ENCODE data around the gene VPS35L. TPM values are rescaled to one million over a fixed set of nuclear protein-coding genes. Genes with fewer than 3 reads are reported as not detected.

VPS35L gene
- total RNA-seq, 1 donor from 2014 or later, result 45.0 TPM

DNA sequence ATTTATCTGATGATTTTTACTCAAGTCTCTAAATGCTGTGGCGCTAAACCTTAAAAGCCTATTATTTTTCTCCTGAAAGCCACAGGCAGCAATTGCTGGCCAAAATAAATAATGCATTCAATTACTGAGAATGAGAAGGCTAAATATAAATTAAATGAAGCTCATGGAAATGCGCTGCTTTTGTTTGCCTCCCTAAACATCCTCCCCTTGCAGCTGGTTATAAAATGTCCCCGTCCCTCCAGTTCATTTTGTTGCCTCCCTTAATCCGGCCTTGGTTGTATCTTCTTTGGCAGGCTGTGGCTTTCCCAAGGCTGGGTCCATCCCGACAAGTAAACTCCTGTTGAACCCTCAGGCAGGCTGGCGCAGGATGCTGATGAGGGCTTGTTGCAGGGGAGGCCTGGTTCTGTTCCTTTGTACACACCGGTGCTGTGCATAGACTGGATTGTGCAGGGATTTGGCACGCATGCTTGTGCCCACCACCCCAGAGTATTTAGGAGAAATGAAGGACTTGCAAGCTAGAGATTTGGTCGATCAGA, 99.8 kb downstream of the VPS35L start:
- H3K79me2 ChIP-seq (ENCODE audit: insufficient read depth, low read length), result no peaks in the 10 kb centered on the region
- no peaks in the 10 kb centered on the region for H3K27me3 ChIP-seq (ENCODE audit: insufficient read depth, low read length)
- no peak overlapping the region for H2AFZ ChIP-seq (ENCODE audit: low read depth, low read length)
- H3K4me2 ChIP-seq (ENCODE audit: low read length), result no peak overlapping the region
- no peaks in the 10 kb centered on the region for H4K20me1 ChIP-seq (ENCODE audit: insufficient read depth, low read length)
- FAIRE-seq (no peak), DNase-seq (ENCODE audit: low read depth) (no peak)
- peaks cover 3% of the 10 kb centered on the region for H3K4me1 ChIP-seq (ENCODE audit: insufficient read depth, low read length)
- no peak overlapping the region for H3K4me3 Mint-ChIP-seq (ENCODE audit: unreplicated experiment)
- H3K9me3 Mint-ChIP-seq (ENCODE audit: unreplicated experiment), result peaks cover 2% of the 10 kb centered on the region
- H3K4me1 Mint-ChIP-seq (ENCODE audit: low read depth, unreplicated experiment), result no peaks in the 10 kb centered on the region
- H3K27me3 Mint-ChIP-seq (ENCODE audit: low read depth, unreplicated experiment), result no peaks in the 10 kb centered on the region
- no peak overlapping the region for H3K27ac Mint-ChIP-seq (ENCODE audit: unreplicated experiment)
- no peak overlapping the region for H3K4me3 ChIP-seq (ENCODE audit: insufficient read depth, low read depth, low read length)
- TF ChIP-seq, protein P1, sequence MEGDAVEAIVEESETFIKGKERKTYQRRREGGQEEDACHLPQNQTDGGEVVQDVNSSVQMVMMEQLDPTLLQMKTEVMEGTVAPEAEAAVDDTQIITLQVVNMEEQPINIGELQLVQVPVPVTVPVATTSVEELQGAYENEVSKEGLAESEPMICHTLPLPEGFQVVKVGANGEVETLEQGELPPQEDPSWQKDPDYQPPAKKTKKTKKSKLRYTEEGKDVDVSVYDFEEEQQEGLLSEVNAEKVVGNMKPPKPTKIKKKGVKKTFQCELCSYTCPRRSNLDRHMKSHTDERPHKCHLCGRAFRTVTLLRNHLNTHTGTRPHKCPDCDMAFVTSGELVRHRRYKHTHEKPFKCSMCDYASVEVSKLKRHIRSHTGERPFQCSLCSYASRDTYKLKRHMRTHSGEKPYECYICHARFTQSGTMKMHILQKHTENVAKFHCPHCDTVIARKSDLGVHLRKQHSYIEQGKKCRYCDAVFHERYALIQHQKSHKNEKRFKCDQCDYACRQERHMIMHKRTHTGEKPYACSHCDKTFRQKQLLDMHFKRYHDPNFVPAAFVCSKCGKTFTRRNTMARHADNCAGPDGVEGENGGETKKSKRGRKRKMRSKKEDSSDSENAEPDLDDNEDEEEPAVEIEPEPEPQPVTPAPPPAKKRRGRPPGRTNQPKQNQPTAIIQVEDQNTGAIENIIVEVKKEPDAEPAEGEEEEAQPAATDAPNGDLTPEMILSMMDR (IDR thresholded peaks at IDR 0.05; ENCODE audit: insufficient read depth, low read depth, low read length), result no peak
- TF ChIP-seq EZH2 (IDR thresholded peaks at IDR 0.05; ENCODE audit: insufficient read depth, low read length), result no peak
- peaks cover 16% of the 10 kb centered on the region for H3K36me3 ChIP-seq (ENCODE audit: insufficient read depth, low read length)
- H3K9me3 ChIP-seq (ENCODE audit: insufficient read depth, low read depth, low read length), result no peaks in the 10 kb centered on the region
- peaks cover 29% of the 10 kb centered on the region for H3K36me3 Mint-ChIP-seq (ENCODE audit: low read depth, unreplicated experiment)
- H3K27ac ChIP-seq (ENCODE audit: low read depth, low read length), result no peak overlapping the region
- H3K9ac ChIP-seq (ENCODE audit: low read length), result no peak overlapping the region

DNA sequence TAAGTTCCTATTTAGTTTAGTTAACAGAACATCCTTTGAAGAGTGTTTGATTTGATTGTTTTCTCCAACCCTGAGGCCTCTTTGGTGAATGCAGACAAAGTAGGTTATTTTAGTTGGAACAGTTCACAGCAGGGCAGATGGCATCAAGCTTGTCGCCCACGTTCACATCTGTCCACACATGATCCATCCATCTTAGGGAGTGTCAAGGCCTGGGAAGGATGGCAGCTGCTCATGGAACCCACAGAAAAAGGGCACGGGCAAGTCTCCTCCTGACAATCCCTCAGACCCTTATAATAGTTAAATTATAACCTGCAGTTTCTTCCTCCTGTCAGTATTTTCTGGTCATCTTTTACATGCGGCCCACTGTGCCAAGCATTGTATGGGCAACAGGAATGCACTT, 102.3 kb downstream of the VPS35L start:
- no peak for FAIRE-seq
- Mint-ChIP-seq H3K36me3 (ENCODE audit: low read depth, unreplicated experiment) (peaks cover 31% of the 10 kb centered on the region), H3K4me3 (ENCODE audit: unreplicated experiment) (no peak overlapping the region)

DNA sequence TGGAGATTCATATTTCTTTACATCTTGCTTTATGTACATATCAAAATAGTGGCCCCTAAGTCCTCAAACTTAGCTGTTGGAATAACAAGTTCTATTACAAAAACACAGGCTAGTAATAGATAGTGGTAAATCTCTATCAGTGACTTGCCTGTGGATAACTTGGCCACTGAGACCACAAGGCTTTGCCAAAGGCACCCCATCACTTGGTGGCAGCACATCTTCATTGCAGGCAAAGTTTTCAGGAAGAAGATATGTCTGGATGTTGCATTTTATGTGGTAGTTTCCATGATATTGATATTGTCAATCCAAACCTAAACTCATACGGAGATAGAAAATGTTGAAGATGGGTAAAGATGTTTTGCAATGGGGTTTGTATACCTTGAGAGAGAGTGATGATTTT, 104.1 kb downstream of the VPS35L start:
- peaks cover 2% of the 10 kb centered on the region for H3K9me3 Mint-ChIP-seq (ENCODE audit: unreplicated experiment)
- Histone ChIP-seq H3K27ac (ENCODE audit: low read depth, low read length) (no peak overlapping the region), H3K9ac (ENCODE audit: low read length) (no peak overlapping the region), H3K9me3 (ENCODE audit: insufficient read depth, low read depth, low read length) (no peaks in the 10 kb centered on the region), H3K27me3 (ENCODE audit: insufficient read depth, low read length) (no peaks in the 10 kb centered on the region), H3K36me3 (ENCODE audit: insufficient read depth, low read length) (peaks cover 2% of the 10 kb centered on the region), H3K4me3 (ENCODE audit: insufficient read depth, low read depth, low read length) (no peak overlapping the region), H2AFZ (ENCODE audit: low read depth, low read length) (no peak overlapping the region), H3K4me2 (ENCODE audit: low read length) (no peak overlapping the region), H4K20me1 (ENCODE audit: insufficient read depth, low read length) (no peaks in the 10 kb centered on the region), H3K4me1 (ENCODE audit: insufficient read depth, low read length) (peaks cover 3% of the 10 kb centered on the region), H3K79me2 (ENCODE audit: insufficient read depth, low read length) (no peaks in the 10 kb centered on the region)
- H3K27me3 Mint-ChIP-seq (ENCODE audit: low read depth, unreplicated experiment), result no peaks in the 10 kb centered on the region
- peaks cover 25% of the 10 kb centered on the region for H3K36me3 Mint-ChIP-seq (ENCODE audit: low read depth, unreplicated experiment)
- no peak overlapping the region for H3K27ac Mint-ChIP-seq (ENCODE audit: unreplicated experiment)
- no peak overlapping the region for H3K4me3 Mint-ChIP-seq (ENCODE audit: unreplicated experiment)
- no peak for DNase-seq (ENCODE audit: low read depth)
- no peak for FAIRE-seq
- H3K4me1 Mint-ChIP-seq (ENCODE audit: low read depth, unreplicated experiment), result no peaks in the 10 kb centered on the region
- TF ChIP-seq EZH2 (IDR thresholded peaks at IDR 0.05; ENCODE audit: insufficient read depth, low read length), result no peak
- TF ChIP-seq, protein P1 (IDR thresholded peaks at IDR 0.05; ENCODE audit: insufficient read depth, low read depth, low read length), result no peak

More for the DNA sequence above, 102.3 kb downstream of the VPS35L start:
- H4K20me1 ChIP-seq (ENCODE audit: insufficient read depth, low read length), result no peaks in the 10 kb centered on the region
- H3K4me1 Mint-ChIP-seq (ENCODE audit: low read depth, unreplicated experiment), result no peaks in the 10 kb centered on the region
- no peak overlapping the region for H3K4me3 ChIP-seq (ENCODE audit: insufficient read depth, low read depth, low read length)
- H3K27ac Mint-ChIP-seq (ENCODE audit: unreplicated experiment), result no peak overlapping the region
- no peak overlapping the region for H2AFZ ChIP-seq (ENCODE audit: low read depth, low read length)
- H3K9me3 ChIP-seq (ENCODE audit: insufficient read depth, low read depth, low read length), result no peaks in the 10 kb centered on the region
- no peaks in the 10 kb centered on the region for H3K27me3 Mint-ChIP-seq (ENCODE audit: low read depth, unreplicated experiment)
- H3K4me1 ChIP-seq (ENCODE audit: insufficient read depth, low read length), result peaks cover 3% of the 10 kb centered on the region
- no peaks in the 10 kb centered on the region for H3K27me3 ChIP-seq (ENCODE audit: insufficient read depth, low read length)
- no peak overlapping the region for H3K9ac ChIP-seq (ENCODE audit: low read length)
- DNase-seq (ENCODE audit: low read depth), result no peak
- H3K79me2 ChIP-seq (ENCODE audit: insufficient read depth, low read length), result no peaks in the 10 kb centered on the region
- peaks cover 7% of the 10 kb centered on the region for H3K36me3 ChIP-seq (ENCODE audit: insufficient read depth, low read length)
- no peak overlapping the region for H3K4me2 ChIP-seq (ENCODE audit: low read length)
- peaks cover 2% of the 10 kb centered on the region for H3K9me3 Mint-ChIP-seq (ENCODE audit: unreplicated experiment)
- H3K27ac ChIP-seq (ENCODE audit: low read depth, low read length), result no peak overlapping the region
- no peak for TF ChIP-seq EZH2 (IDR thresholded peaks at IDR 0.05; ENCODE audit: insufficient read depth, low read length)
- TF ChIP-seq, protein P1 (IDR thresholded peaks at IDR 0.05; ENCODE audit: insufficient read depth, low read depth, low read length), result no peak

Measured in astrocyte (in vitro differentiated cells and primary cell).